ENCODE results near the gene PSMB1. TPM values are rescaled to one million over a fixed set of nuclear protein-coding genes. Genes with fewer than 3 reads are reported as not detected.
"Not testable (repeated sequence)": the region's sequence is repeated elsewhere in the genome, so short reads cannot be mapped to it uniquely, and the experiment has no call there.

The PSMB1 gene
- total RNA-seq, 1 experiment from 2014 or later: 446 TPM

DNA sequence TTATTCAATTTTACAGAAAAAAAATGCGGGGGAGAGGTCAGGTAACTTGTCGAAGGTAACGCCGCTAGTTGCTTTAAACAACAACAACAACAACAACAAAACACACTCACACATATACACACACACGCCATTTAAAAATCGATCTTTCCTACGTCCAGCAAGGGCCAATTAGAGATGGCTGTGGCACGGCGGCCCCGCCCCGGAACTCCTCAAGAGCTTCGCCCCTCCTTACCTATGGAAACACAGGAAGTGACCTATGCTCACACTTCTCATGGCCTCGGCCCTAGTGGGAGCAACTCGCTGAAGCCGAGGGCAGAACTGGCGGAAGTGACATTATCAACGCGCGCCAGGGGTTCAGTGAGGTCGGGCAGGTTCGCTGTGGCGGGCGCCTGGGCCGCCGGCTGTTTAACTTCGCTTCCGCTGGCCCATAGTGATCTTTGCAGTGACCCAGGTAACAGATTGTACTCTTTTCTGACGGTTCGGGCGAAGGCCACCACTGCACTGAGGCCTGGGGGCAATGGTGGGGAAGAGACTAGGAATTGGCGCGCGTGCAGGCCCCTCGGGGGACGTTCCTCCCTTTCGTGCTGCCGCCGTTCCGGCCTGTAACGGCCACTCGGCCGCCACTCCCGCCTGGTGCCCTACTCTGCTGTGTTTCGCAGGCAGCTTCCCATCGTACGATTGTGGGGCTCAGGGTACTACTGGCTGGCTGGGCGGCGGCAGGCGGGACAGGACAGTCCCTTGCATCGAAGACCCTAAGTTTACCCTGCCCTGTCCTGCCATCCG lies 1.1 kb upstream of the PSMB1 start, which contains the start of gene TBP:
Gene TBP (plus strand): TSS at position 357 of the 783 bp plus-strand sequence. CDS start 2,661 bp downstream, outside the sequence.
- Histone ChIP-seq H3K4me3 (peak within 1 kb of the TSS; percentile 92), H3K27me3 (no peaks in the 10 kb centered on the region), H3K27ac (peak within 1 kb of the TSS; percentile 77), H3K36me3 (peaks cover 17% of the 10 kb centered on the region), H3K9me3 (replicated peaks) (no peaks in the 10 kb centered on the region), H3K4me1 (no peaks in the 10 kb centered on the region)
- DNase-seq: peak; percentile 97

DNA sequence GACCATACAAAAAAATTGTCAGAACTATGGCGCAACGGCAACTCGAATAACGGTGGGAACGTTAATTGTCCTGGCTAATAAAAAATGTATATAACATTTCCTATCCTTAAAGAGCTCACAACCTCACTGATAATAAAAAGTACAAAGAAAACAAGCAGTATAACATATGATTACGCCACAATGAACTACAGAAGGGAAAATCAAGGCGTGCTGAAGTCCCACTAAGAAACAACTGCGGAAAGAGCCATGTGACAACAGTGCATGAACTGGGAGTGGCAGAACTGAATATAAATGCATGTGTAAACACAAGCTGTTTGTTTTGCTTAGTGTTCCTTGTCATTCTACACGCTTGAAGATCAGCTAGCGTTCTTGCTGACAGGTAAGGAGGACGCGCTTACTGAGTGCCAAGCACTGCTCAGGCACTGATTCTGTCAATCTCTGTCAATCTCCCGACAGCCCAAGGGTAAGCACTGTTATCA lies 466 bp upstream of the PSMB1 start:
- Histone ChIP-seq H3K4me1 (no peaks in the 10 kb centered on the region), H3K9me3 (replicated peaks) (no peaks in the 10 kb centered on the region), H3K27me3 (no peaks in the 10 kb centered on the region), H3K4me3 (peak overlapping the region; percentile 92), H3K36me3 (peaks cover 16% of the 10 kb centered on the region), H3K27ac (peak overlapping the region; percentile 77; the same call in 1 of the 2 replicates)
- no peak for DNase-seq

DNA sequence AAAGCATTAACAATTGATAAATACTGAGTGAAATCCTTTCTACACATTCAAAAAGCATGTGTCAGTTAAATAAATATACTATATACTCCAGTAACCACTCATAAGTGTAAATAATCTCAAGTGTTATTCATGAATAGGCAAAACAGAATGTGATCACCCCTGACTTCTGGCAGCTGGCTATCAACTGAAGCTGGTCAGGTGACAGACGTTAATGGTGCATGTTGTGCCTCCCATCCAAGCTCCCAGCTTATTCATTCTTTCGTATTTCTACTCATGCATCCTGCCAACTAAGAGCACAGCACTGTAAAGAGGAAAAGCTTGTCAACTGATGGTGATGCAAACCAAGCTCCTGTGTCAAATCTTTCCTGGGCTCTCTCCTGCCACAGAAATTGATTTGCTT lies 7.7 kb downstream of the PSMB1 start:
- no peak for DNase-seq
- Histone ChIP-seq H3K4me1 (no peaks in the 10 kb centered on the region), H3K4me3 (no peak overlapping the region), H3K27ac (no peak overlapping the region), H3K36me3 (peaks cover 84% of the 10 kb centered on the region), H3K9me3 (replicated peaks) (no peaks in the 10 kb centered on the region), H3K27me3 (no peaks in the 10 kb centered on the region)

DNA sequence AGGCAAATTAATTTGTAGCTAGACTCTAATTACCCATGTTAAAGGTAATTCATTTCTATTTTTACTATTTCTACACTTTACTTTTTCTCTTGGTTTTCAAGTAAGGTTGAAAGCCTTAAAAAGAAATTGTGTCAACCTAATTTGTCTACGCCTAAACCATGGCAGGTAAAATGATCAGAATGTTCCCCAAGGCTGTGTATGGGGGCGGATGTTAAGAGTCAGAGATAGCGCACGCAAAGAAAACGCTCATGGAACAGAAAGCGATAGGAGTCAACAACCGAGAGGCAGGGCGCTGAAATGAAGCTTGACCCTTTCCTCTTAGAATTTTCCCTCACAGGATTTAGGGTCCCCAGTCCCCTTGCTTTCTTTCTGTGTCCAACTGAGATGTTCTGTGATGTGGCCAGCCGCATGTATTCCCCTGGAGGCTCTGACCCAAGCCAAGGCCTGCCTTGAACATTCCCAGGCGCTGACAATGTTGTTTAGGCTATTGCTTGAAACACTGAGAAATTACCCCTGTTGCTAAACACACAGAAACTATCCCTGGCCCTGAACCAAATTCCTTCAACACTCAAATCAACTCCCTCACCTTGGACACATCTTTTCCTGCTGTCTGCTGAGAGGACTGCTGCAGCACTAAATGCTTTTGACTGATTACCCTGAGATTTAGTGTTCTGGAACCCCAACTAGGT lies 10.9 kb downstream of the PSMB1 start:
- Histone ChIP-seq H3K4me1 (no peaks in the 10 kb centered on the region), H3K9me3 (replicated peaks) (no peaks in the 10 kb centered on the region), H3K4me3 (no peak overlapping the region), H3K27me3 (no peaks in the 10 kb centered on the region), H3K36me3 (peaks cover 95% of the 10 kb centered on the region), H3K27ac (no peak overlapping the region)
- no peak for DNase-seq

DNA sequence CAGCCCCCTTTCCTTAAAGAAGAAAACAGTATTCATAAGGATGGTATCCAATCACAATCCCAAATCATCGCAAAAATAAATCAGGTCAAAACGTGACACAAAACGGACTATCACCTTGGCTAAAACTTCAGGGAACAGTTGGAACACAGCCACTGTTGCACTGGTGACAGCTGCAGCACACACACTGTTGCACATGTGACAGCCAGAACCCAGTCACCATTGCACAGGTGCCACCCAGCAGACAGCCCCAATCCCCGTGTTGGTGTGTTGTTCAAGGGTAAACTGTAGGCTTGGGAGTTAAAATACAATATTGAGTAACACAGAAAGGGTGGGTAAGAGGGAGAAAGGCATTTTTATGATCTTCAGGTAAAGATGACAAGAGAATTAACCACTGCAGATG lies 15.8 kb downstream of the PSMB1 start:
- no peak overlapping the region for H3K4me3 ChIP-seq
- H3K9me3 ChIP-seq (replicated peaks): no peaks in the 10 kb centered on the region
- H3K27me3 ChIP-seq: no peaks in the 10 kb centered on the region
- H3K36me3 ChIP-seq: peaks cover 85% of the 10 kb centered on the region
- H3K27ac ChIP-seq: no peak overlapping the region
- no peaks in the 10 kb centered on the region for H3K4me1 ChIP-seq
- DNase-seq: no peak

DNA sequence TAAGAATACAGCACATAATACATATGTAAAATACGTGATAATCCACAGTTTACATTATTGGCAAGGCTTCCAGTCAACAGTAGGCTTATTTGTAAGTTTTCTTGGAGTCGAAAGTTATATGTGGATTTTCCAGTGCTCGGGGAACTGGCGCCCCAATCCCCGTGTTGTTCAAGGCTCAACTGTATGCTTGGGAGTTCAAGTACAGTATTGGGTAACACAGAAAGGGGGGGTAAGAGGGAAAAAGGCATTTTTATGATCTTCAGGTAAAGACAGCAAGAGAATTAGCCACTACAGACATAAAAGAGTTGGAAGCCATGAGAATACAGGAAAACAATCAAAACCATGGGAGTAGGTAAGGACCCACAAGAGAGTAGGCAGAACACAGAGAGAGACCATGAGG lies 16.4 kb downstream of the PSMB1 start:
- H3K27me3 ChIP-seq: no peaks in the 10 kb centered on the region
- no peak for DNase-seq
- H3K27ac ChIP-seq: no peak overlapping the region
- no peak overlapping the region for H3K4me3 ChIP-seq
- no peaks in the 10 kb centered on the region for H3K9me3 ChIP-seq (replicated peaks)
- no peaks in the 10 kb centered on the region for H3K4me1 ChIP-seq
- H3K36me3 ChIP-seq: peaks cover 79% of the 10 kb centered on the region

DNA sequence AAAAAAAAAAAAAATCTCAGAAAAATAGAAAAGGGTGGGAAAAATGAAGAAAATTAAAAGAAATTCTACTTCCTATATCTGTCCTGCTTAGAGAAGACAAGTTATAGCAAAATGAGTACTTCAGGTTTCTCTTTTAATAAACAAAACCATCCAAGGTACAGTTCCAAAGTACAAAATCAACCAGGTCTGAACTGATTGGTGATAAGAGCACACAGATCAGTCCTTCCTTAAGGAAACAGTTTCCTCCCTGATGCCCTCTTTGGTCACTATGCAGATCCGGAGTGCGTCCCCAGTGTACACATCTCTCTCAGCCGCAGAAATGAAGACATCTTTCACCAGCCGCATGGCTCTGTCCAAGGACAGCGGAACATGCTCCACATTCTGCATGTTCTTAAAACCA lies 18.1 kb downstream of the PSMB1 start:
- peaks cover 66% of the 10 kb centered on the region for H3K36me3 ChIP-seq
- DNase-seq: no peak

DNA sequence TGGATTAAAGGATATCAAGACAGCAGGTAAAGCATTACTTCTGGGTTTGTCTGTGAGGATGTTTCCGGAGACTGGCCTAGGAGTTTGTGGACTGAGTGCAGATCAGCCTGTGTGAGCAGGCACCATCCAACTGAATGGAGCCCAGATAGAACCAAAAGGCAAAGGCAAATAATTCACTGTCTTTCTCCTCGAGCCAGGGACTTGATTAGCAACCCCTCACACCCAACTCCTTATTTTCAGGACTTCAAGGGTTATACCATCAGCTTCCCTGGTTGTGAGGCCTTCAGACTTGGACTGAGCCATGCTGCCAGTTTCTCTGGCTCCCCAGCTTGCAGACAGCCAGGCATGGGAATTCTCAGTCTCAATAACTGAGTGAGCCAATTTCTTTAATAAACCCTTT lies 19.3 kb downstream of the PSMB1 start:
- no peaks in the 10 kb centered on the region for H3K4me1 ChIP-seq
- no peak overlapping the region for H3K4me3 ChIP-seq
- H3K27me3 ChIP-seq: no peaks in the 10 kb centered on the region
- H3K9me3 ChIP-seq (replicated peaks): no peaks in the 10 kb centered on the region
- H3K27ac ChIP-seq: no peak overlapping the region
- no peak for DNase-seq
- peaks cover 55% of the 10 kb centered on the region for H3K36me3 ChIP-seq

More for the DNA sequence above, 18.1 kb downstream of the PSMB1 start:
- no peak overlapping the region for H3K27ac ChIP-seq
- H3K27me3 ChIP-seq: no peaks in the 10 kb centered on the region
- no peaks in the 10 kb centered on the region for H3K9me3 ChIP-seq (replicated peaks)
- no peaks in the 10 kb centered on the region for H3K4me1 ChIP-seq
- H3K4me3 ChIP-seq: no peak overlapping the region

DNA sequence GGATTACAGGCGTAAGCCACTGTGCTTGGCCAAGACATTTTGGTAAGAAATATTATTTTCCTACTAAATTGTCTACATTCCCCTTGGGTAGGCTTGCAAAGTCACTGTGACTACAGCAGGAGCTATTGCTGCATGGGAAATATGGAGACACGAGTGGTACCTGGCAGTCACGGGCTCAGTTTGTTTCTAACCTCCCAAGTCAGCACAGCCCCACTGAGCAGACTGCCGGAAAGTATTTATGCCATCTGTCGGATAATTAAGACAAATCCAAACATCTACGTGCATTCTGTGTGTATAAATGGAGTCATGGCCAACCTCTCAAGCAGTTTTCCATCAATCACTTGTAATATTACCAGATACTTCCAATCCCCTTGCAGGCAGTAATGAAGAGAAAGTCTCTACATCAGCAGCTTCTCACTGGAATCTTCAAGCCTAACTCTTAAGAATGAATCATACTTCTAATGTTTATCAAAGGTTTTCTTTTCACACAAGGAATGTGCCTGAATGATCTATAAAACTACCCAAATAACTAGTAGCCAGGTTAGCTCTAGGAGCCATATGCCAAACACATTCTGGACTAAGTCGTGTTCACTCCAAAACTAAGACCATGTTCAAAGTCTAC lies 20.1 kb downstream of the PSMB1 start:
- DNase-seq: no peak
- no peaks in the 10 kb centered on the region for H3K27me3 ChIP-seq
- H3K27ac ChIP-seq: no peak overlapping the region
- H3K4me1 ChIP-seq: no peaks in the 10 kb centered on the region
- no peak overlapping the region for H3K4me3 ChIP-seq
- peaks cover 47% of the 10 kb centered on the region for H3K36me3 ChIP-seq
- no peaks in the 10 kb centered on the region for H3K9me3 ChIP-seq (replicated peaks)

DNA sequence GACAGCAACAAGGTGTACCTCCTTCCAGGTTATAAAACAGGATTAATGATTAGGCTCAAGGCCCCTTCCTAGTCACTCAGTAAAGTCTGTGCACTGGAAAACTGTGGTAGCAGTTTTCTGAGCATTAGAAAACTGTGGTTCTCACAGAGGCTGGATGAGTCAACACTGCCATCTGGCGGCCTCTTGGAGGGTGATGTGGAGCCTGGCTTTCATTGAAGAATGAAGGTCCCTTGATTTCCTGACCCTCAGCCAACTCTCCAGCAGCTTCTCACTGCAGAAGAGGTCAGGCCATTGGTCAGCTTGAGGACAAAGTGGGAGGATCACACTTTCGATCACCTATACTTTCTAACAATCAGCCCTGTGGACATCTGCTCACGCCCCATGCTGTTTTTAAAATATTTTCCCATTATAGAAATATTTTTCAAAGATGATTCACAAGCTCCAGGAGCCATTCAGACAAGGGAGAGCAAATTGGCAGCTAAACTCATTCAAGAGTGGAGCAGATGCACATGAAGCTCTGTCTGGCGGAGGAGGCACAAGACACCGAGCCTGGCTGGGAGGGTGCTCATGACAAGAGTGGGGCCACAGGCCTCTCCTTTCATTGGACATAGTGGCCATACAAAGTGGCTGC lies 23.2 kb downstream of the PSMB1 start:
- Histone ChIP-seq H3K9me3 (replicated peaks) (no peaks in the 10 kb centered on the region), H3K4me3 (no peak overlapping the region), H3K27ac (no peak overlapping the region), H3K4me1 (no peaks in the 10 kb centered on the region), H3K36me3 (peaks cover 19% of the 10 kb centered on the region), H3K27me3 (0 out of 2 replicates have a peak, but pooled peaks cover 3% of the 10 kb centered on the region)
- DNase-seq: peak; percentile 60 to 90

DNA sequence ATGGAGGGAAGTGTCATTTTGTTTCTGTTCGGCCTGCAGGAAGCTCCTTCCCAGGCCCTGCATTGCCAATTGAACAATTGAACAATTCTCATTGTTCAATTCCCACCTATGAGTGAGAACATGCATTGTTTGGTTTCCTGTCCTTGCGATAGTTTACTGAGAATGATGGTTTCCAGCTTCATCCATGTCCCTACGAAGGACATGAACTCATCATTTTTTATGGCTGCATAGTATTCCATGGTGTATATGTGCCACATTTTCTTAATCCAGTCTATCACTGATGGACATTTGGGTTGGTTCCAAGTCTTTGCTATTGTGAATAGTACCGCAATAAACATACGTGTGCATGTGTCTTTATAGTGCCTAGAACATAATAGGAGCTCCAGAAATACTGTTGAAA lies 25.1 kb downstream of the PSMB1 start:
- not testable (repeated sequence) for H3K9me3 ChIP-seq (replicated peaks); DNase-seq; H3K27me3 ChIP-seq; H3K27ac ChIP-seq; H3K36me3 ChIP-seq; H3K4me3 ChIP-seq
- peaks cover 12% of the 10 kb centered on the region for H3K4me1 ChIP-seq

DNA sequence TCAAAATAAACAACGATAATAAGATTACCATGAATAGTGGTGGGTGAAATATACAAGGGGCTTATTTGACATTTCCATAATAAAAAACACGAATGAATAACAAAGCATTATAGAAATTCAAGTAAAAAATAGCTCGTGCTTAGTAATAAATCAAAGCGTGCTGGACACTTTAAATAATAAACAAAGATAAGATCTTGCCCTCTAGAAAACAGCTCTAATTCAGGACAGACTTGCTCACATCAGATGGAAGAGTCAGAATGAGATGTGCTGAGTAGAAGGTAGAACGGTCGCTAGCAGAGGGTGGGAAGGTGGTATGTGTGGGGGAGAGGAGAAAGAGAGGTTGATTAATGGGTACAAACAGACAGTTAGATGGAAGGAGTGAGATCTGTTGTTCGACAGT lies 27.3 kb downstream of the PSMB1 start:
- no peak for DNase-seq
- peaks cover 12% of the 10 kb centered on the region for H3K4me1 ChIP-seq
- 0 out of 2 replicates have a peak, but pooled peaks cover 3% of the 10 kb centered on the region for H3K27me3 ChIP-seq
- no peaks in the 10 kb centered on the region; the same call in 1 of the 2 replicates for H3K36me3 ChIP-seq
- H3K27ac ChIP-seq: no peak overlapping the region
- no peak overlapping the region for H3K4me3 ChIP-seq
- H3K9me3 ChIP-seq (replicated peaks): no peaks in the 10 kb centered on the region

DNA sequence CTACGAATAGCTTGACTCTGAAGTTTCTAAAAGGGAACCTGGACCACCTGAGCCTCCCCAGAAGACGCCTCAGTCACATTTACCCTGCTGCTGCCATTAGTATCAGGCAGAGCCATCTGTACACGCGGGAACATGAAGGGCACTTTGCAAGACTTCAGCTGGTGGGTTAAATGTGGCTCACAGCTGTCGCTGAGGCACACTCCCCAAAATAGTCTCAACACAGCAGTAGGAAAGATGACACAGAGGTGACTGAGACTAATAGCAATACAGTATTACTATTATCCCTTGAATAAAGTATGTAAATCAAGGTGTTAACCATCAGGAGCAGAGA lies 29.0 kb downstream of the PSMB1 start:
- peak; percentile 9 to 42 for DNase-seq

DNA sequence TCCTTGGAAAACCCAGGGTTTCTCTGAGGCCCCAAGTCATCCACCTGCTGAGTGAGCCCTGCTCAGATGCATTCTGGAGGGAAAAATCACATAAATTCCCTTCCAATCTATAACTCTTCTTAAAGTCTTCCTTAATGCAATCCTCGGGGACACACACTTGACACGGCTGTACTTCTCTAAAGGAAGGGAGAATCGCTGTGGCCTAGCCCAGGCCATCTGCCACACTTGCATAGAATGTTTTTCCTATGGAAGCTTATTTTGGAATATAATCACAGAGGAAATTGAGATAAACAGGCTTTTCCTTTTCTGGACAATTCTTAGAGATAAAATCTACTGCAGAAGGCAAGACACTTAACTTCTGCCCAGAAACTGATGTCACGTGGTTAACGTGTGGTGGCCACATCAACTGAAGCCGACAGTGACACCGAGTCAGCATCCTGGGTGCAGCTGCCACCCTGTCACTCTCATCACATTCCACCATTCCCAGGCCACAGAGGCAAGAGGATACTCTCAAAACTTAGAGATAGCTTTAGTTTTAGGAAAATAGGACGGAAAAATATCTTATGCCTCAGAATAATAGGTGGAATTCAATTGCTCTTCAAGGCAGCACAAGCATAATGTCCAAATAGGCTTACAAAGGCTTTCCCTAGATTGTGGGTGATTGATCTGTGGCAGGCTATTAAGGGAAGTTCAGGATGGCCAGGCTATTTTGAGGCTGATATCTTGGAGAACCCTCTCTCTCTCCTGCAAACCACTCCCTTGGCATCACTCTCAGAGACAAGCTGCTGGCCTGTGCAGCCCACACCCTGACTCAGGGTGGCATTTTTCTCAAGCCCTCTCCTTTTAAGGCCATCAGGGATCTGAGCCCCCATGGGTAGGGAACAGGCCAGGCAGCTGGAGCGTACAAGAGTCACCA lies 29.6 kb downstream of the PSMB1 start:
- Histone ChIP-seq H3K4me3 (no peak overlapping the region), H3K27ac (no peak overlapping the region), H3K4me1 (peaks cover 12% of the 10 kb centered on the region), H3K36me3 (no peaks in the 10 kb centered on the region; the same call in 1 of the 2 replicates), H3K27me3 (0 out of 2 replicates have a peak, but pooled peaks cover 3% of the 10 kb centered on the region), H3K9me3 (replicated peaks) (no peaks in the 10 kb centered on the region)
- peak; percentile 26 to 42 for DNase-seq

More for the DNA sequence above, 29.0 kb downstream of the PSMB1 start:
- no peaks in the 10 kb centered on the region for H3K9me3 ChIP-seq (replicated peaks)
- peaks cover 12% of the 10 kb centered on the region for H3K4me1 ChIP-seq
- 0 out of 2 replicates have a peak, but pooled peaks cover 3% of the 10 kb centered on the region for H3K27me3 ChIP-seq
- H3K4me3 ChIP-seq: no peak overlapping the region
- H3K36me3 ChIP-seq: no peaks in the 10 kb centered on the region; the same call in 1 of the 2 replicates
- H3K27ac ChIP-seq: no peak overlapping the region

Data from SJCRH30 (cell line).